KMS-11 (cell line): ENCODE measurements around the gene SPRED1.

Experiments used
- H2AFZ ChIP-seq: fragments of 200-600 bp; sonication (generic); 2 replicates; pipeline ENCODE4 v1.6.1; 2016; ENCODE audit warnings: antibody characterized with exemption, mixed run types, low read depth
- H3K27ac ChIP-seq: fragments of 200-600 bp; sonication (generic); 2 replicates; pipeline ENCODE4 v1.6.1; 2016; ENCODE audit warnings: mild to moderate bottlenecking, mixed run types
- H3K27me3 ChIP-seq: fragments of 200-600 bp; sonication (generic); 2 replicates; pipeline ENCODE4 v1.6.1; 2017; ENCODE audit warnings: mild to moderate bottlenecking, low read depth, mixed run types, moderate library complexity; ENCODE audit not compliant: insufficient read depth
- H3K36me3 ChIP-seq: fragments of 200-600 bp; sonication (generic); 2 replicates; pipeline ENCODE4 v1.6.1; 2017; ENCODE audit warnings: mild to moderate bottlenecking, mixed run types; ENCODE audit not compliant: insufficient read depth
- H3K4me1 ChIP-seq: fragments of 200-600 bp; sonication (generic); 2 replicates; pipeline ENCODE4 v1.6.1; 2016; ENCODE audit warnings: mild to moderate bottlenecking, low read depth, mixed run types; ENCODE audit not compliant: poor library complexity, severe bottlenecking
- H3K4me2 ChIP-seq: fragments of 200-600 bp; sonication (generic); 2 replicates; pipeline ENCODE4 v1.7.0; 2016; ENCODE audit warnings: mild to moderate bottlenecking, mixed run types
- H3K4me3 ChIP-seq: fragments of 200-600 bp; sonication (generic); IDR thresholded peaks from 2 replicates; pipeline ENCODE4 v1.6.1; 2017; ENCODE audit warnings: low read depth, low read length, mixed read lengths; ENCODE audit not compliant: insufficient read depth
- H3K79me2 ChIP-seq: fragments of 200-600 bp; sonication (generic); 2 replicates; pipeline ENCODE4 v1.6.1; 2016; ENCODE audit warnings: low read depth, mixed run types; ENCODE audit not compliant: insufficient read depth
- H3K9ac ChIP-seq: fragments of 200-600 bp; sonication (generic); 2 replicates; pipeline ENCODE4 v1.6.1; 2016; ENCODE audit warnings: mild to moderate bottlenecking, mixed run types
- H4K20me1 ChIP-seq: fragments of 200-600 bp; sonication (generic); 2 replicates; pipeline ENCODE4 v1.6.1; 2016; ENCODE audit warnings: mild to moderate bottlenecking, mixed run types; ENCODE audit not compliant: insufficient read depth
- CTCF ChIP-seq: fragments of 200-600 bp; sonication (generic); conservative IDR thresholded peaks from 2 replicates; pipeline ENCODE4 v1.6.1; 2017; ENCODE audit warnings: low read depth, mild to moderate bottlenecking, antibody characterized with exemption, low read length, moderate library complexity, mixed read lengths

Gene SPRED1

GRCh38 chr15:38281031-38281430 is 28.4 kb downstream of the SPRED1 start:
- TF ChIP-seq CTCF, result no peak
- H3K79me2 ChIP-seq, result peaks cover 85% of the 10 kb centered on the region
- no peak overlapping the region for H3K27ac ChIP-seq
- no peaks in the 10 kb centered on the region for H3K36me3 ChIP-seq
- no peak overlapping the region for H3K4me2 ChIP-seq
- H3K27me3 ChIP-seq, result no peaks in the 10 kb centered on the region
- no peaks in the 10 kb centered on the region for H4K20me1 ChIP-seq
- H3K9ac ChIP-seq, result no peak overlapping the region
- H3K4me1 ChIP-seq, result peaks cover 11% of the 10 kb centered on the region
- H3K4me3 ChIP-seq, result no peak overlapping the region
- no peak overlapping the region for H2AFZ ChIP-seq

- Histone ChIP-seq H3K36me3 (no peaks in the 10 kb centered on the region), H3K9ac (no peak overlapping the region), H2AFZ (no peak overlapping the region), H3K27me3 (no peaks in the 10 kb centered on the region), H3K79me2 (peaks cover 69% of the 10 kb centered on the region), H3K27ac (no peak overlapping the region), H3K4me3 (no peak overlapping the region), H3K4me2 (no peak overlapping the region), H4K20me1 (peaks cover 5% of the 10 kb centered on the region; the same call in 1 of the 2 replicates), H3K4me1 (peaks cover 11% of the 10 kb centered on the region)
- TF ChIP-seq CTCF, result no peak
These were observed 30.4 kb downstream of the SPRED1 start for GRCh38 chr15:38283010-38283409.

- H3K36me3 ChIP-seq, result no peaks in the 10 kb centered on the region
- H3K4me1 ChIP-seq, result peaks cover 9% of the 10 kb centered on the region
- no peak overlapping the region for H2AFZ ChIP-seq
- H4K20me1 ChIP-seq, result peaks cover 5% of the 10 kb centered on the region; the same call in 1 of the 2 replicates
- no peak for TF ChIP-seq CTCF
- H3K27ac ChIP-seq, result no peak overlapping the region
- H3K4me3 ChIP-seq, result no peak overlapping the region
- H3K9ac ChIP-seq, result no peak overlapping the region
- no peak overlapping the region for H3K4me2 ChIP-seq
- peaks cover 62% of the 10 kb centered on the region for H3K79me2 ChIP-seq
- no peaks in the 10 kb centered on the region for H3K27me3 ChIP-seq
These were observed 32.8 kb downstream of the SPRED1 start for GRCh38 chr15:38285456-38285855.

- no peak overlapping the region for H3K9ac ChIP-seq
- peaks cover 61% of the 10 kb centered on the region; the same call in 1 of the 2 replicates for H3K79me2 ChIP-seq
- H3K36me3 ChIP-seq, result no peaks in the 10 kb centered on the region
- H4K20me1 ChIP-seq, result peaks cover 5% of the 10 kb centered on the region; the same call in 1 of the 2 replicates
- H3K4me2 ChIP-seq, result no peak overlapping the region
- H2AFZ ChIP-seq, result no peak overlapping the region
- H3K4me1 ChIP-seq, result peaks cover 21% of the 10 kb centered on the region
- no peak overlapping the region for H3K4me3 ChIP-seq
- H3K27me3 ChIP-seq, result no peaks in the 10 kb centered on the region
- H3K27ac ChIP-seq, result no peak overlapping the region
- no peak for TF ChIP-seq CTCF
These were observed 41.5 kb downstream of the SPRED1 start for GRCh38 chr15:38294126-38294525.
